GM10847 (cell line): ENCODE results near the gene SYDE1.

Experiments
- POLR2A ChIP-seq: IDR thresholded peaks from 2 replicates; pipeline ENCODE4 v1.6.1; 2011; ENCODE audit not compliant: insufficient read length; ENCODE audit errors: extremely low read depth

The SYDE1 gene

GRCh38 chr19:15138427-15138826, 31.2 kb downstream of the SYDE1 start:
- no peak for TF ChIP-seq POLR2A

GRCh38 chr19:15141143-15141542, 33.9 kb downstream of the SYDE1 start:
- no peak for TF ChIP-seq POLR2A

- no peak for TF ChIP-seq POLR2A
These were observed 35.1 kb downstream of the SYDE1 start for GRCh38 chr19:15142313-15142712.

GRCh38 chr19:15144046-15144646, 36.9 kb downstream of the SYDE1 start:
- no peak for TF ChIP-seq POLR2A

GRCh38 chr19:15147090-15147489, 39.9 kb downstream of the SYDE1 start:
- no peak for TF ChIP-seq POLR2A

- no peak for TF ChIP-seq POLR2A
These were observed 42.5 kb downstream of the SYDE1 start for GRCh38 chr19:15149737-15150136.

GRCh38 chr19:15154002-15154612, 46.9 kb downstream of the SYDE1 start:
- TF ChIP-seq POLR2A, result no peak

GRCh38 chr19:15155296-15155695, 48.1 kb downstream of the SYDE1 start:
- no peak for TF ChIP-seq POLR2A

- TF ChIP-seq POLR2A, result no peak
These were observed 49.2 kb downstream of the SYDE1 start for GRCh38 chr19:15156391-15156790.

GRCh38 chr19:15159251-15159650, 52.0 kb downstream of the SYDE1 start:
- TF ChIP-seq POLR2A, result no peak

GRCh38 chr19:15161028-15161984, 54.1 kb downstream of the SYDE1 start:
- no peak for TF ChIP-seq POLR2A
